Cardiac ventricle fibroblast (primary cell): ENCODE results near the gene IQCF6. TPM values are rescaled to one million over a fixed set of nuclear protein-coding genes. Genes with fewer than 3 reads are reported as not detected.

Experiments used
- total RNA-seq: library from RNA; depleted of rRNA; stranded (reverse); fragments of >200 nt; gene quantifications from 2 replicates; pipeline ENCODE4 v1.2.3, GENCODE V29; 2015

IQCF6 gene
- total RNA-seq = not detected in 2 replicates

GRCh38 chr3:51779137-51779536 is at the start of gene IQCF6:
Gene IQCF6 (minus strand): TSS chr3:51779237. CDS start chr3:51779224, 13 bp downstream.

Other genes with a start within 250 kb of the IQCF6 start
- gene RAD54L2, start 240.5 kb downstream of the IQCF6 start, total RNA-seq = 7.2 and 7.5 TPM in 2 replicates
- 64.6 and 70.3 TPM in 2 replicates for gene TEX264, start 108.0 kb downstream of the IQCF6 start, total RNA-seq
- gene GRM2, start 72.2 kb downstream of the IQCF6 start, total RNA-seq = not detected in 2 replicates
- gene IQCF2, start 82.4 kb upstream of the IQCF6 start, total RNA-seq = not detected in 2 replicates
- not detected in 2 replicates for gene IQCF5, start 96.4 kb upstream of the IQCF6 start, total RNA-seq
- gene IQCF1, start 124.1 kb upstream of the IQCF6 start, total RNA-seq = not detected in 2 replicates
- 22.3 and 24.1 TPM in 2 replicates for gene RRP9, start 162.7 kb upstream of the IQCF6 start, total RNA-seq
- 21.2 and 26.0 TPM in 2 replicates for gene PARP3, start 163.1 kb upstream of the IQCF6 start, total RNA-seq
- gene GPR62, start 176.1 kb upstream of the IQCF6 start, total RNA-seq = 0.12 TPM in 1 of 2 replicates, not detected in the other
- gene PCBP4, start 188.2 kb upstream of the IQCF6 start, total RNA-seq = 35.4 and 50.2 TPM in 2 replicates
- 59.8 and 81.4 TPM in 2 replicates for gene ABHD14B, start 194.8 kb upstream of the IQCF6 start, total RNA-seq
- gene ABHD14A, start 195.8 kb upstream of the IQCF6 start, total RNA-seq = 39.6 and 47.2 TPM in 2 replicates
- 46.6 and 47.5 TPM in 2 replicates for gene ACY1, start 204.3 kb upstream of the IQCF6 start, total RNA-seq
- 2,153 and 2,428 TPM in 2 replicates for gene RPL29, start 216.7 kb upstream of the IQCF6 start, total RNA-seq